Measurements from ENCODE around the gene INA. TPM values are rescaled to one million over a fixed set of nuclear protein-coding genes. Genes with fewer than 3 reads are reported as not detected.
"Not testable (repeated sequence)": the region's sequence is repeated elsewhere in the genome, so short reads cannot be mapped to it uniquely, and the experiment has no call there.

Gene INA
- total RNA-seq, 1 experiment from 2014 or later = 0.08 TPM

DNA sequence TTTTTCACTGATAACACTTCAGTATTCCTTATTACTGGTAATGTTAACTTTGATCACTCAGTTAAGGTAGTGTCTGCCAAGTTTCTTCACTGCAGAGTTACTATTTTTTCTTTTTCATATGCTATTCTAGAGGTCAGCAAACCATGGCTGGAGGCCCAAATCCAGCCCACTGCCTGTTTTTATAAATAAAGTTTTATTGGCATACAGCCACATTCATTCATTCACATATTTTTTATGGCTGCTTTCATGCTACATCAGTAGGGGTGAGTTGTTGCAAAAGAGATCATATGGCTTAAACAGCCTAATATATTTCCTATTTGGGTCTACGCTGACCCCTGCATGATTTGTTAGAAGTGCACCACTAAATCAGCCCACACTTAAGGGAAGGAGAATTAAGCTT, 20.3 kb upstream of the INA start:
- Histone ChIP-seq H3K27ac (ENCODE audit: low read length) (no peak overlapping the region), H3K27me3 (ENCODE audit: control insufficient read depth, insufficient read depth, low read length) (no peaks in the 10 kb centered on the region), H3K36me3 (ENCODE audit: control insufficient read depth, insufficient read depth, low read length) (no peaks in the 10 kb centered on the region), H3K4me1 (ENCODE audit: control insufficient read depth, insufficient read depth, low read length) (no peaks in the 10 kb centered on the region), H3K9me3 (ENCODE audit: control insufficient read depth, insufficient read depth, low read depth, low read length) (no peaks in the 10 kb centered on the region), H3K4me3 (ENCODE audit: low read depth in 2 of 2, low read length in 2 of 2) (no peak overlapping the region)
- ATAC-seq = no peak
- no peak for DNase-seq (ENCODE audit: low read depth, low spot score)
- intact Hi-C loops (cut with micrococcal nuclease; ENCODE audit: unreplicated experiment) = no loop called here
- TF ChIP-seq SIN3A (IDR thresholded peaks at IDR 0.05; ENCODE audit: borderline replicate concordance, insufficient read depth, low read depth, low read length) (no peak), TCF7L2 (IDR thresholded peaks at IDR 0.05; ENCODE audit: low read depth, low read length) (no peak), POLR2AphosphoS5 (IDR thresholded peaks at IDR 0.05; ENCODE audit: low read depth, low read length) (no peak)
- TF ChIP-seq, protein P1, sequence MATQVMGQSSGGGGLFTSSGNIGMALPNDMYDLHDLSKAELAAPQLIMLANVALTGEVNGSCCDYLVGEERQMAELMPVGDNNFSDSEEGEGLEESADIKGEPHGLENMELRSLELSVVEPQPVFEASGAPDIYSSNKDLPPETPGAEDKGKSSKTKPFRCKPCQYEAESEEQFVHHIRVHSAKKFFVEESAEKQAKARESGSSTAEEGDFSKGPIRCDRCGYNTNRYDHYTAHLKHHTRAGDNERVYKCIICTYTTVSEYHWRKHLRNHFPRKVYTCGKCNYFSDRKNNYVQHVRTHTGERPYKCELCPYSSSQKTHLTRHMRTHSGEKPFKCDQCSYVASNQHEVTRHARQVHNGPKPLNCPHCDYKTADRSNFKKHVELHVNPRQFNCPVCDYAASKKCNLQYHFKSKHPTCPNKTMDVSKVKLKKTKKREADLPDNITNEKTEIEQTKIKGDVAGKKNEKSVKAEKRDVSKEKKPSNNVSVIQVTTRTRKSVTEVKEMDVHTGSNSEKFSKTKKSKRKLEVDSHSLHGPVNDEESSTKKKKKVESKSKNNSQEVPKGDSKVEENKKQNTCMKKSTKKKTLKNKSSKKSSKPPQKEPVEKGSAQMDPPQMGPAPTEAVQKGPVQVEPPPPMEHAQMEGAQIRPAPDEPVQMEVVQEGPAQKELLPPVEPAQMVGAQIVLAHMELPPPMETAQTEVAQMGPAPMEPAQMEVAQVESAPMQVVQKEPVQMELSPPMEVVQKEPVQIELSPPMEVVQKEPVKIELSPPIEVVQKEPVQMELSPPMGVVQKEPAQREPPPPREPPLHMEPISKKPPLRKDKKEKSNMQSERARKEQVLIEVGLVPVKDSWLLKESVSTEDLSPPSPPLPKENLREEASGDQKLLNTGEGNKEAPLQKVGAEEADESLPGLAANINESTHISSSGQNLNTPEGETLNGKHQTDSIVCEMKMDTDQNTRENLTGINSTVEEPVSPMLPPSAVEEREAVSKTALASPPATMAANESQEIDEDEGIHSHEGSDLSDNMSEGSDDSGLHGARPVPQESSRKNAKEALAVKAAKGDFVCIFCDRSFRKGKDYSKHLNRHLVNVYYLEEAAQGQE (IDR thresholded peaks at IDR 0.05; ENCODE audit: insufficient read depth in 1 of 2, low read depth in 2 of 2, low read length in 1 of 2) = no peak
- TF ChIP-seq, protein P2, sequence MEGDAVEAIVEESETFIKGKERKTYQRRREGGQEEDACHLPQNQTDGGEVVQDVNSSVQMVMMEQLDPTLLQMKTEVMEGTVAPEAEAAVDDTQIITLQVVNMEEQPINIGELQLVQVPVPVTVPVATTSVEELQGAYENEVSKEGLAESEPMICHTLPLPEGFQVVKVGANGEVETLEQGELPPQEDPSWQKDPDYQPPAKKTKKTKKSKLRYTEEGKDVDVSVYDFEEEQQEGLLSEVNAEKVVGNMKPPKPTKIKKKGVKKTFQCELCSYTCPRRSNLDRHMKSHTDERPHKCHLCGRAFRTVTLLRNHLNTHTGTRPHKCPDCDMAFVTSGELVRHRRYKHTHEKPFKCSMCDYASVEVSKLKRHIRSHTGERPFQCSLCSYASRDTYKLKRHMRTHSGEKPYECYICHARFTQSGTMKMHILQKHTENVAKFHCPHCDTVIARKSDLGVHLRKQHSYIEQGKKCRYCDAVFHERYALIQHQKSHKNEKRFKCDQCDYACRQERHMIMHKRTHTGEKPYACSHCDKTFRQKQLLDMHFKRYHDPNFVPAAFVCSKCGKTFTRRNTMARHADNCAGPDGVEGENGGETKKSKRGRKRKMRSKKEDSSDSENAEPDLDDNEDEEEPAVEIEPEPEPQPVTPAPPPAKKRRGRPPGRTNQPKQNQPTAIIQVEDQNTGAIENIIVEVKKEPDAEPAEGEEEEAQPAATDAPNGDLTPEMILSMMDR (IDR thresholded peaks at IDR 0.05) = no peak
- no TSS peak for BruUV-seq (replicated peaks)
- in situ Hi-C loops (cut with HindIII; ENCODE audit: low pct_unique_long_range_greater_than_20kb, low sequenced_read_pairs) = no loop called here
- POLR2A ChIA-PET = no interaction called here
- CTCF ChIA-PET = interaction anchor here (0.6 kb wide), 1 partner anchor 236 kb away, joined by 5 read pairs; no protein-coding TSS in a partner anchor

DNA sequence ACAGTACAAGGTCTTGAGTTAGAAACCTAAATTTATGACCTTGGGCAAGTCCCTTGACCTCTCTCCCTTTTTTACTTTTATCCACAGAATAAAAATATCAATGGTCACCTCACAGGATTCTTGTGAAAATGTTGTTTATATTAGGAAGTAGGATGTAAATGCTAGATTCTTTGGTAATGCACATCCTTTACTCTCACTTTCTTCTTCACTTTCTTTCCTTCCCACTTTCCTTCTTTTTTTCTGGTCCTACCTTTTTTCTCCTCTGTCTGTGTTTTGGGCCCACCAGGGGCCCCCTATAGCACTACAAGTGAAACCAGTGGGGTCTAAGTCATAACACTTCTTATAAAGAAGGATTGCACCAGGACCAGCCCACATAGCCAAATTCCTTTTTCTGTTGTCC, 19.1 kb upstream of the INA start:
- no peak for TF ChIP-seq SIN3A (IDR thresholded peaks at IDR 0.05; ENCODE audit: borderline replicate concordance, insufficient read depth, low read depth, low read length)
- no peak for TF ChIP-seq TCF7L2 (IDR thresholded peaks at IDR 0.05; ENCODE audit: low read depth, low read length)
- H3K9me3 ChIP-seq (ENCODE audit: control insufficient read depth, insufficient read depth, low read depth, low read length) = no peaks in the 10 kb centered on the region
- intact Hi-C loops (cut with micrococcal nuclease; ENCODE audit: unreplicated experiment) (no loop called here), in situ Hi-C loops (cut with HindIII; ENCODE audit: low pct_unique_long_range_greater_than_20kb, low sequenced_read_pairs) (no loop called here)
- no peaks in the 10 kb centered on the region for H3K4me1 ChIP-seq (ENCODE audit: control insufficient read depth, insufficient read depth, low read length)
- H3K27ac ChIP-seq (ENCODE audit: low read length) = no peak overlapping the region
- no peak overlapping the region for H3K4me3 ChIP-seq (ENCODE audit: low read depth in 2 of 2, low read length in 2 of 2)
- ChIA-PET CTCF (no interaction called here), POLR2A (no interaction called here)
- no peak for ATAC-seq
- DNase-seq (ENCODE audit: low read depth, low spot score) = no peak
- no peaks in the 10 kb centered on the region for H3K36me3 ChIP-seq (ENCODE audit: control insufficient read depth, insufficient read depth, low read length)
- no TSS peak for BruUV-seq (replicated peaks)
- no peaks in the 10 kb centered on the region for H3K27me3 ChIP-seq (ENCODE audit: control insufficient read depth, insufficient read depth, low read length)

DNA sequence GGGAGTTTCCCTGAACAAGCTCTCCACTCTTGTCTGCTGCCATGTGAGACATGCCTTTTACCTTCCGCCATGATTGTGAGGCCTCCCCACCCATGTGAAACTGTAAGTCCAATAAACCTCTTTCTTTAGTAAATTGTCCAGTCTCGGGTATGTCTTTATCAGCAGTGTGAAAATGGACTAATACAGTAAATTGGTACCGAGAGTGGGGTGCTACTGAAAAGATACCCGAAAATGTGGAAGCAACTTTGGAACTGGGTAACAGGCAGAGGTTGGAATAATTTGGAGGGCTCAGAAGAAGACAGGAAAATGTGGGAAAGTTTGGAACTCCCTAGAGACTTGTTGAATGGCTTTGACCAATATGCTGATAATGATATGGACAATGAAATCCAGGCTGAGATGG, 18.0 kb upstream of the INA start:
- BruUV-seq (replicated peaks); POLR2A ChIA-PET; H3K4me3 ChIP-seq (ENCODE audit: low read depth in 2 of 2, low read length in 2 of 2); H3K27ac ChIP-seq (ENCODE audit: low read length); in situ Hi-C loops (cut with HindIII; ENCODE audit: low pct_unique_long_range_greater_than_20kb, low sequenced_read_pairs); CTCF ChIA-PET; H3K4me1 ChIP-seq (ENCODE audit: control insufficient read depth, insufficient read depth, low read length); H3K9me3 ChIP-seq (ENCODE audit: control insufficient read depth, insufficient read depth, low read depth, low read length); H3K27me3 ChIP-seq (ENCODE audit: control insufficient read depth, insufficient read depth, low read length); DNase-seq (ENCODE audit: low read depth, low spot score); ATAC-seq; H3K36me3 ChIP-seq (ENCODE audit: control insufficient read depth, insufficient read depth, low read length); intact Hi-C loops (cut with micrococcal nuclease; ENCODE audit: unreplicated experiment): not testable (repeated sequence)

Data from Panc1 (cell line).